HCT116 (cell line): Measurements from ENCODE around the gene SEBOX. TPM values are rescaled to one million over a fixed set of nuclear protein-coding genes. Genes with fewer than 3 reads are reported as not detected.

Experiments
- ATAC-seq: fragments of 200-7000 bp; cut with Tn5 transposase; 2 replicates; pipeline ENCODE4 v1.9.1; 2020; ENCODE audit warnings: mild to moderate bottlenecking, moderate library complexity
- BruUV-seq: library from RNA; stranded (reverse); fragments of 400-500 nt; replicated peaks from 2 replicates; lab custom pipeline; 2021; lab: Mats Ljungman, UMichigan
- CTCF ChIA-PET: fragments of 300-600 bp; sonication (Branson Sonifier 250); formaldehyde crosslinking; loops from one replicate; lab custom pipeline; 2021; ENCODE audit warnings: antibody characterized with exemption; lab: Charles Lee
- POLR2A ChIA-PET: fragments of 300-600, 350-600 bp; sonication (Branson Sonifier 250); formaldehyde crosslinking; loops from one replicate; lab custom pipeline; 2021; ENCODE audit warnings: antibody characterized with exemption; lab: Charles Lee
- RAD21 ChIA-PET, 2 experiments: fragments of 300-600 bp; sonication (Branson Sonifier 250); formaldehyde crosslinking; loops; one replicate each; lab custom pipeline; 2023; ENCODE audit warnings: low total read pairs in 2 of 2; ENCODE audit not compliant: uncharacterized antibody in 2 of 2, unreplicated experiment in 2 of 2, low non-redundant PET in 1 of 2; lab: Charles Lee
- DNase-seq: peaks from one replicate; pipeline ENCODE4 v3.0.0-alpha.2; 2010; ENCODE audit warnings: low read depth, low spot score
- H2AFZ ChIP-seq: fragments of 200-600 bp; shearing (Covaris generic), sonication (generic); 2 replicates; pipeline ENCODE4 v1.6.1; 2017; ENCODE audit warnings: low read depth, mixed run types, mixed read lengths, antibody characterized with exemption, low read length; ENCODE audit not compliant: poor library complexity, severe bottlenecking
- H3K27ac ChIP-seq: 2 replicates; pipeline ENCODE4 v1.5.1; 2012; ENCODE audit warnings: low read depth, low read length
- H3K27me3 ChIP-seq: fragments of 200-600 bp; sonication (generic); 2 replicates; pipeline ENCODE4 v1.6.1; 2016; ENCODE audit warnings: mixed run types, low read length, mixed read lengths; ENCODE audit not compliant: insufficient read depth
- H3K36me3 ChIP-seq, 2 experiments: fragments of 200-500 bp in 1 of 2; fragments of 200-600 bp in 1 of 2; sonication (Bioruptor generic) in 1 of 2; sonication (generic) in 1 of 2; 2 replicates each; pipeline versions ENCODE4 v1.5.1 to v1.6.1; 2014 to 2016; ENCODE audit warnings: low read length in 2 of 2, inconsistent platforms in 1 of 2, mixed read lengths in 1 of 2, mixed run types in 1 of 2; ENCODE audit not compliant: insufficient read depth in 2 of 2, control insufficient read depth in 1 of 2
- H3K4me1 ChIP-seq, 2 experiments: fragments of 200-600 bp in 1 of 2; sonication (generic) in 1 of 2; 2 replicates each; pipeline versions ENCODE4 v1.5.1 to v1.6.1; 2012 to 2017; ENCODE audit warnings: low read length in 2 of 2, inconsistent platforms in 1 of 2, mild to moderate bottlenecking in 1 of 2, mixed read lengths in 1 of 2, mixed run types in 1 of 2, moderate library complexity in 1 of 2; ENCODE audit not compliant: insufficient read depth in 2 of 2, control insufficient read depth in 1 of 2
- H3K4me2 ChIP-seq: fragments of 200-600 bp; sonication (generic); 2 replicates; pipeline ENCODE4 v1.6.1; 2017; ENCODE audit warnings: mixed run types, low read length, mixed read lengths
- H3K4me3 ChIP-seq, 2 experiments: fragments of 200-600 bp in 1 of 2; sonication (generic) in 1 of 2; replicated peaks in 1 of 2; 2 replicates each; pipeline ENCODE4 v1.5.1; 2011 to 2016; ENCODE audit warnings: low read length in 2 of 2, control low read depth in 1 of 2, low read depth in 1 of 2, mild to moderate bottlenecking in 1 of 2, mixed read lengths in 1 of 2, mixed run types in 1 of 2
- H3K79me2 ChIP-seq: fragments of 200-600 bp; sonication (generic); 2 replicates; pipeline ENCODE4 v1.6.1; 2017; ENCODE audit warnings: mild to moderate bottlenecking, mixed run types, low read length, moderate library complexity, mixed read lengths; ENCODE audit not compliant: insufficient read depth
- H3K9ac ChIP-seq: fragments of 200-600 bp; sonication (generic); 2 replicates; pipeline ENCODE4 v1.6.1; 2016; ENCODE audit warnings: low read length, mixed read lengths
- H3K9me2 ChIP-seq: fragments of 200-600 bp; sonication (generic), shearing (Covaris generic); 2 replicates; pipeline ENCODE4 v1.6.1; 2017; ENCODE audit warnings: mixed run types, mild to moderate bottlenecking, moderate library complexity; ENCODE audit not compliant: insufficient read depth
- H3K9me3 ChIP-seq, 2 experiments: fragments of 200-500 bp in 1 of 2; fragments of 200-600 bp in 1 of 2; sonication (Bioruptor generic) in 1 of 2; sonication (generic) in 1 of 2; 2 replicates each; pipeline ENCODE4 v1.6.1; 2014 to 2017; ENCODE audit warnings: low read length in 2 of 2, mixed read lengths in 2 of 2, inconsistent platforms in 1 of 2, low read depth in 1 of 2, mild to moderate bottlenecking in 1 of 2, mixed run types in 1 of 2, moderate library complexity in 1 of 2; ENCODE audit not compliant: control insufficient read depth in 1 of 2, insufficient read depth in 1 of 2
- H4K20me1 ChIP-seq: fragments of 200-600 bp; sonication (generic), shearing (Covaris generic); 2 replicates; pipeline ENCODE4 v1.6.1; 2017; ENCODE audit warnings: mixed run types, mild to moderate bottlenecking, moderate library complexity; ENCODE audit not compliant: insufficient read depth
- CEBPB ChIP-seq: IDR thresholded peaks from 2 replicates; pipeline ENCODE4 v1.6.1; 2012; ENCODE audit warnings: low read depth
- CTCF ChIP-seq, 3 experiments: fragments of 200-600 bp in 1 of 3; sonication (generic) in 1 of 3; IDR thresholded peaks in 2 of 3; conservative IDR thresholded peaks in 1 of 3; 2 replicates each; pipeline ENCODE4 v1.5.1; 2012 to 2017; ENCODE audit warnings: low read depth in 2 of 3, low read length in 2 of 3, antibody characterized with exemption in 1 of 3, borderline replicate concordance in 1 of 3, control low read depth in 1 of 3, mild to moderate bottlenecking in 1 of 3, mixed read lengths in 1 of 3, mixed run types in 1 of 3, moderate library complexity in 1 of 3; ENCODE audit not compliant: insufficient read depth in 1 of 3
- EGR1 ChIP-seq: IDR thresholded peaks from 2 replicates; pipeline ENCODE4 v1.6.1; 2012; ENCODE audit warnings: low read depth
- ELF1 ChIP-seq: IDR thresholded peaks from 2 replicates; pipeline ENCODE4 v1.6.1; 2012; ENCODE audit warnings: low read depth, borderline replicate concordance
- EZH2 ChIP-seq: fragments of 200-600 bp; sonication (generic); IDR thresholded peaks from 2 replicates; pipeline ENCODE4 v1.6.1; 2017; ENCODE audit warnings: antibody characterized with exemption, mixed run types
- EZH2phosphoT487 ChIP-seq: fragments of 200-600 bp; IDR thresholded peaks from 2 replicates; pipeline ENCODE4 v1.6.1; 2018; ENCODE audit warnings: antibody characterized with exemption, borderline replicate concordance
- FOSL1 ChIP-seq: IDR thresholded peaks from 2 replicates; pipeline ENCODE4 v1.6.1; 2012; ENCODE audit warnings: low read depth
- JUND ChIP-seq: IDR thresholded peaks from 2 replicates; pipeline ENCODE4 v1.6.1; 2012
- POLR2A ChIP-seq: IDR thresholded peaks from 2 replicates; pipeline ENCODE4 v1.7.0; 2011; ENCODE audit warnings: borderline replicate concordance; ENCODE audit not compliant: insufficient read depth, insufficient read length; ENCODE audit errors: extremely low read depth
- RAD21 ChIP-seq: IDR thresholded peaks from 2 replicates; pipeline ENCODE4 v1.6.1; 2012; ENCODE audit warnings: low read depth, mild to moderate bottlenecking
- SIN3A ChIP-seq: IDR thresholded peaks from 2 replicates; pipeline ENCODE4 v1.6.1; 2012; ENCODE audit warnings: low read depth
- SRF ChIP-seq: IDR thresholded peaks from 2 replicates; pipeline ENCODE4 v1.6.1; 2012; ENCODE audit warnings: low read depth
- TCF7L2 ChIP-seq: IDR thresholded peaks from 2 replicates; pipeline ENCODE4 v1.7.0; 2011; ENCODE audit warnings: borderline replicate concordance, inconsistent platforms; ENCODE audit not compliant: insufficient read depth, insufficient read length; ENCODE audit errors: extremely low read depth
- YY1 ChIP-seq: IDR thresholded peaks from 2 replicates; pipeline ENCODE4 v1.6.1; 2011; ENCODE audit warnings: low read length, low read depth, moderate library complexity, mild to moderate bottlenecking; ENCODE audit not compliant: insufficient replicate concordance; ENCODE audit errors: extremely low read depth
- ZBTB33 ChIP-seq: IDR thresholded peaks from 2 replicates; pipeline ENCODE4 v1.6.1; 2011; ENCODE audit warnings: mild to moderate bottlenecking, low read length, moderate library complexity; ENCODE audit not compliant: insufficient replicate concordance; ENCODE audit errors: extremely low read depth
- ZFX ChIP-seq: fragments of 450-650 bp; IDR thresholded peaks from 2 replicates; pipeline ENCODE4 v1.6.1; 2017
- intact Hi-C: fragments of 100-400 bp; cut with micrococcal nuclease; formaldehyde crosslinking; loops from 2 replicates; pipeline ENCODE4 v1.10.0; 2022
- total RNA-seq: library from RNA; stranded (reverse); gene quantifications from one replicate; pipeline ENCODE4 v1.2.1, GENCODE V29; 2021; ENCODE audit not compliant: unreplicated experiment
- TF ChIP-seq, protein P1 (sequence below): IDR thresholded peaks from 2 replicates; pipeline ENCODE4 v1.6.1; 2012

Gene SEBOX
- total RNA-seq, 1 experiment from 2014 or later, result not detected

DNA sequence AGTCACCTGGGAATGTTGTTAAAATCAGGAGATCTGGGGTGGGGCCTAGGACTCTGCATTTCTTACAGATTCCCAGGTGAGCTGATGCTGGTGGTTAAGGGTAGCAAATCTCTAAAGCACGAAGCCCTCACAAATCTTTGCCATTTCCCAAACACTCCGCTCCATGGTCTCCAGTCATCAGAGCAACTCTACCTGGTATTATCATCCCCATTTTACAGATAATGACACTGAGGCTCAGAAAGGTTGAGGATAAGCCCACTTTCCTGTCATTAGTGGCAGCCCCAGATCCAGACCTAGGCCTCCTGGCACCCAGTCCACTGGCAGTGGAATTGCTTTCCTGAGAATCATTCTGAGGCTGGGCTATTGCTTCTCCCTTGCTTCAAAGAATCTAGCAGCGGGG is 32.3 kb upstream of the SEBOX start:
- Histone ChIP-seq H3K9me2 (no peaks in the 10 kb centered on the region), H3K4me2 (no peak overlapping the region), H3K27me3 (no peaks in the 10 kb centered on the region), H3K4me1 (no peaks in the 10 kb centered on the region), H3K36me3 (peaks cover 10 to 13% of the 10 kb centered on the region in 2 experiments; a peak in 3 of 4 replicates), H3K79me2 (no peaks in the 10 kb centered on the region), H3K27ac (no peak overlapping the region), H3K4me3 (no peak overlapping the region), H4K20me1 (no peaks in the 10 kb centered on the region), H2AFZ (no peak overlapping the region), H3K9ac (no peak overlapping the region), H3K9me3 (no peaks in the 10 kb centered on the region)
- ChIA-PET CTCF (no interaction called here), POLR2A (no interaction called here), RAD21 (no interaction called here)
- no peak for ATAC-seq
- intact Hi-C loops, result no loop called here
- no peak for DNase-seq
- no peak for TF ChIP-seq EGR1
- TF ChIP-seq FOSL1, result no peak
- no TSS peak for BruUV-seq

DNA sequence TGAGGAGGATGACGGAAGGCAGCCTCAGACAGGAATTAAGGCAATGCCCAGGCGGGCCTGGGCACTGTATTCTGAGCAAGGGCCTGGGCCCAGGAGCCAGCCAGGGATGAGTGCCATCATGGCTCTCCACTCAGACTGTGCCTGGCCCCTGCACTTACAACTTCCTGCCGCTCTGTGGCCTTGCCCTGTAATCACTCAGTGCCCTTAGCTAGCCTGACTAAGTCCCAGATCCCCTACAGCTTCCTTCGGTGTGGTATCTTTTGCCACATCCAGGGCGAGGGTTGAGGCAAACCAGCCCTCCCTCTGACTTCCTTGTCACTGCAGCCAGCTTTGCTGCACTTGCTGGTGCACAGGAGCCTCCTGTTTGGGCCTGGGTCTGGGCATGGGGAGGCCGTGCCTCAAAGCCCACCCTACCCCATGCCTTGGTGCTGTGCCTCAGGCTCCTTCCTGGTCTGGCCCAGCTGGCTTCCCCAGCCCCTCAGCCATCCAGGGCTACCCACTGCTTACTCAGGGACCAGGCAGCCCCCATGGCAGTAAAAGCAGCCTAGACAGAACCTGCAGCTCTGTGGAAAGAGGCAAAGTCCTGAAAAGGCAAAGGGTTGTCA is 31.7 kb upstream of the SEBOX start:
- DNase-seq, result no peak
- Histone ChIP-seq H4K20me1 (no peaks in the 10 kb centered on the region), H3K27me3 (no peaks in the 10 kb centered on the region), H3K4me3 (no peak overlapping the region), H3K4me2 (no peak overlapping the region), H3K79me2 (no peaks in the 10 kb centered on the region), H3K9me2 (no peaks in the 10 kb centered on the region), H2AFZ (no peak overlapping the region), H3K9me3 (no peaks in the 10 kb centered on the region), H3K36me3 (peaks cover 4 to 13% of the 10 kb centered on the region in 2 experiments; a peak in 1 of 4 replicates), H3K4me1 (no peaks in the 10 kb centered on the region), H3K27ac (no peak overlapping the region), H3K9ac (no peak overlapping the region)
- ATAC-seq, result peak; percentile 44
- no peak for TF ChIP-seq ZFX
- TF ChIP-seq, protein P1, sequence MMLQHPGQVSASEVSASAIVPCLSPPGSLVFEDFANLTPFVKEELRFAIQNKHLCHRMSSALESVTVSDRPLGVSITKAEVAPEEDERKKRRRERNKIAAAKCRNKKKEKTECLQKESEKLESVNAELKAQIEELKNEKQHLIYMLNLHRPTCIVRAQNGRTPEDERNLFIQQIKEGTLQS, result no peak
- no peak for TF ChIP-seq CTCF (IDR thresholded peaks at IDR 0.05 in 2 of 3, conservative IDR thresholded peaks at IDR 0.05 in 1 of 3; ENCODE audit: borderline replicate concordance in 1 of 3, insufficient read depth in 1 of 3, low read depth in 2 of 3, low read length in 2 of 3)
- TF ChIP-seq EZH2, result no peak
- TF ChIP-seq ZBTB33, result no peak
- TF ChIP-seq TCF7L2, result no peak
- TF ChIP-seq SRF, result no peak
- no peak for TF ChIP-seq RAD21
- TF ChIP-seq ELF1, result no peak
- no peak for TF ChIP-seq CEBPB
- TF ChIP-seq FOSL1, result no peak
- TF ChIP-seq YY1, result no peak
- TF ChIP-seq EGR1, result no peak
- no peak for TF ChIP-seq JUND
- TF ChIP-seq SIN3A, result no peak
- TF ChIP-seq POLR2A, result no peak
- TF ChIP-seq EZH2phosphoT487, result no peak
- RAD21 ChIA-PET, result no interaction called here
- intact Hi-C loops, result no loop called here
- no TSS peak for BruUV-seq
- POLR2A ChIA-PET, result interaction anchor here (1.0 kb wide), 1 partner anchor 39 kb away, joined by 3 read pairs; the partner anchor contains the start of gene POLDIP2
- CTCF ChIA-PET, result no interaction called here
